Cardiac muscle cell (in vitro differentiated cells and primary cell): Measurements from ENCODE around the gene ALDOB. TPM values are rescaled to one million over a fixed set of nuclear protein-coding genes. Genes with fewer than 3 reads are reported as not detected.
A peak's percentile ranks its signal among the peaks of the same experiment; 100 is the strongest.

ENCODE experiments used
- DNase-seq, 2 donors: peaks; one replicate each; pipeline versions ENCODE4 v3.0.0 to v3.0.0-alpha.2; 2010 to 2017; ENCODE audit warnings: low read depth in 1 of 2, low spot score in 1 of 2
- H3K27ac ChIP-seq: fragments of 200-600 bp; sonication (generic); 2 replicates; pipeline ENCODE4 v1.5.1; 2016
- H3K27me3 ChIP-seq: fragments of 200-600 bp; sonication (generic); 2 replicates; pipeline ENCODE4 v1.6.0; 2016; ENCODE audit warnings: control low read depth
- H3K36me3 ChIP-seq: fragments of 200-600 bp; sonication (generic); 2 replicates; pipeline ENCODE4 v1.5.1; 2016; ENCODE audit warnings: control low read depth
- H3K4me1 ChIP-seq: fragments of 200-600 bp; sonication (generic); 2 replicates; pipeline ENCODE4 v1.8.1; 2017; ENCODE audit warnings: low read depth, mild to moderate bottlenecking, mixed run types
- H3K4me3 ChIP-seq: fragments of 200-600 bp; sonication (generic); 2 replicates; pipeline ENCODE4 v1.5.1; 2016; ENCODE audit warnings: mild to moderate bottlenecking
- H3K9me3 ChIP-seq: fragments of 200-600 bp; sonication (generic); 2 replicates; pipeline ENCODE4 v1.5.1; 2017; ENCODE audit warnings: low read depth, mild to moderate bottlenecking, control low read depth
- polyA plus RNA-seq: library from polyadenylated mRNA; unstranded; fragments of >200 nt; fragmentation: Nextera tagmentation; extraction: Ambion mirVana; gene quantifications from 2 replicates; pipeline ENCODE4 v1.2.1, GENCODE V29; 2016
- total RNA-seq: library from RNA; depleted of rRNA; stranded (reverse); fragments of >200 nt; gene quantifications from 2 replicates; pipeline ENCODE4 v1.2.3, GENCODE V29; 2016
- TF ChIP-seq, protein P1 (sequence below): IDR thresholded peaks from 2 replicates; pipeline ENCODE4 v1.5.1; 2012; ENCODE audit warnings: low read depth, mild to moderate bottlenecking, low read length

The ALDOB gene
- total and polyA plus RNA-seq, 2 experiments from 2014 or later = 0.26 TPM; not detected in 1

DNA sequence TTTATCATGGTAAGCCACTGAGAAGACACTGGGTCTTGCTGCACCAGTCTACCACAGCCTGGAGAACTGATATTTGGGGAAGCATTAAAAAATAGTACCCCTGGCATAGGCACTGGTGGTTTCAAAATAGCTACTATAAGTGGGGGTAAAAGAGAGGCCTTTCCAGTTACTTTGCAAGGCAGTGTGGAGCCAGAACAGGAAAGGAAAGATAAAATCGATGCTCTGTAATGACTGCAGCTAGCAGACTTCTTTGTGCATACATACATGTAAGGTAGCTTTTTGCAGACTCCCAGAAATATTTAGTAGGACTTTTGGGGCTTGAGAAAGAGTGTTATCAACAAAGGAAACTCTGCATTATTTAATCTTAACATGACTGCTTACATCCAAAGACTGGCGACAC lies 31.3 kb upstream of the ALDOB start:
- TF ChIP-seq, protein P1, sequence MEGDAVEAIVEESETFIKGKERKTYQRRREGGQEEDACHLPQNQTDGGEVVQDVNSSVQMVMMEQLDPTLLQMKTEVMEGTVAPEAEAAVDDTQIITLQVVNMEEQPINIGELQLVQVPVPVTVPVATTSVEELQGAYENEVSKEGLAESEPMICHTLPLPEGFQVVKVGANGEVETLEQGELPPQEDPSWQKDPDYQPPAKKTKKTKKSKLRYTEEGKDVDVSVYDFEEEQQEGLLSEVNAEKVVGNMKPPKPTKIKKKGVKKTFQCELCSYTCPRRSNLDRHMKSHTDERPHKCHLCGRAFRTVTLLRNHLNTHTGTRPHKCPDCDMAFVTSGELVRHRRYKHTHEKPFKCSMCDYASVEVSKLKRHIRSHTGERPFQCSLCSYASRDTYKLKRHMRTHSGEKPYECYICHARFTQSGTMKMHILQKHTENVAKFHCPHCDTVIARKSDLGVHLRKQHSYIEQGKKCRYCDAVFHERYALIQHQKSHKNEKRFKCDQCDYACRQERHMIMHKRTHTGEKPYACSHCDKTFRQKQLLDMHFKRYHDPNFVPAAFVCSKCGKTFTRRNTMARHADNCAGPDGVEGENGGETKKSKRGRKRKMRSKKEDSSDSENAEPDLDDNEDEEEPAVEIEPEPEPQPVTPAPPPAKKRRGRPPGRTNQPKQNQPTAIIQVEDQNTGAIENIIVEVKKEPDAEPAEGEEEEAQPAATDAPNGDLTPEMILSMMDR = no peak
- no peaks in the 10 kb centered on the region for H3K36me3 ChIP-seq
- no peak overlapping the region for H3K27ac ChIP-seq
- no peaks in the 10 kb centered on the region for H3K4me1 ChIP-seq
- H3K9me3 ChIP-seq = no peaks in the 10 kb centered on the region
- no peak overlapping the region for H3K4me3 ChIP-seq
- no peak for DNase-seq
- no peaks in the 10 kb centered on the region for H3K27me3 ChIP-seq

DNA sequence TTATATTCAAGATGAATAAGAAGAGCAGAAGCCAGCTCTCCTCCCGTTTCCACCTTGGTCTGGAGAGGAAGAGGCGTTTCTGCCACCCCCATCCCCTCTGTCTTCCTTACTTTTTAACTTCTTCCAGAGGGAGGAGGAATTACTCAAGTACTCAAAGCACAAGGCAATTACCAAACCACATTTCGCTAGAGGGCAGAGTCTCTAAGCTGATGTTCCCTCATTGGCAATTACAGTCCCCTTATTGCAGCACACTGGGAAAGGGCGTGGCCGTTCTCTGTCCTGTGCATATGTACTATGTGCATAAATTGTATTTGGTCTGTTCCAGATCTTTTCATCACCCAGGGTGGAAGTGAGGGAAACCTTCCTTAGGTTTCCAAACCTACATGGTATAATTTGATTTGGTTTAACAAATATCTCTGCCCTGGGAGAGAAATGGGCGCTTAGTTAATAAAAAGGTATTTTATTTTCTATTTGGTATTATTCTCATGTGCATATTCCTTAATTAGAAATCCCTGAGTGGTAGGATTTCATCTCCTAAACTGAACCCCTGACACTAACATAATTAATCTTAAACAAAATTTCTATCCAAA lies 29.8 kb upstream of the ALDOB start:
- Histone ChIP-seq H3K27me3 (no peaks in the 10 kb centered on the region), H3K4me3 (no peak overlapping the region), H3K27ac (no peak overlapping the region), H3K4me1 (no peaks in the 10 kb centered on the region), H3K9me3 (no peaks in the 10 kb centered on the region), H3K36me3 (no peaks in the 10 kb centered on the region)
- DNase-seq = peak; percentile 48 to 72
- TF ChIP-seq, protein P1 = peak; percentile 50

GRCh38 chr9:101463397-101463796 lies 27.8 kb upstream of the ALDOB start:
- TF ChIP-seq, protein P1 = no peak
- no peaks in the 10 kb centered on the region for H3K27me3 ChIP-seq
- peak in 1 of 2 donors; percentile 62 for DNase-seq
- no peaks in the 10 kb centered on the region for H3K4me1 ChIP-seq
- no peak overlapping the region for H3K27ac ChIP-seq
- no peaks in the 10 kb centered on the region for H3K9me3 ChIP-seq
- no peaks in the 10 kb centered on the region for H3K36me3 ChIP-seq
- no peak overlapping the region for H3K4me3 ChIP-seq

- no peak overlapping the region for H3K27ac ChIP-seq
Measured at GRCh38 chr9:101462558-101462957, 27.0 kb upstream of the ALDOB start.

DNA sequence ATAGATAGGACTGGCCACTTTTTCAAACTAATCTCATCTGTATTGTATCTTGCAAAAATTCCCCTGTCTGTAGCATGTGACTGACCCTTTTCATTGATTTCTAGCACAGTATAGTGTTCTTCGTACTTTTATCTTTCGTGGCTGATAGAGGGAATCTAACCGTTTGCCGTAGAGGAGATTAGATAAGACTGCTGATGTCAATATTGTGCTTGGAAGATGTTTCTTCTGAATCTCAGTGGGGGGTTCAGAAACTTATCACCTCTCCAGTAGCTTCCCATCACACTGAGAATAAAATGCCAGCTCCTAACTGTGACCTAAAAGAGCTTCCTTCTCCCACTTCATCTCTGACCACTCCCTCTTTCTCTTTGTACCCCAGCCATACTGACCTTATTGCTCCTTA lies 25.4 kb upstream of the ALDOB start:
- no peaks in the 10 kb centered on the region for H3K36me3 ChIP-seq
- no peak overlapping the region for H3K27ac ChIP-seq
- no peak for DNase-seq
- no peaks in the 10 kb centered on the region for H3K9me3 ChIP-seq
- no peaks in the 10 kb centered on the region for H3K4me1 ChIP-seq
- no peaks in the 10 kb centered on the region for H3K27me3 ChIP-seq
- H3K4me3 ChIP-seq = no peak overlapping the region
- TF ChIP-seq, protein P1 = no peak

More at GRCh38 chr9:101462558-101462957, 27.0 kb upstream of the ALDOB start:
- Histone ChIP-seq H3K4me1 (no peaks in the 10 kb centered on the region), H3K27me3 (no peaks in the 10 kb centered on the region), H3K36me3 (no peaks in the 10 kb centered on the region), H3K9me3 (no peaks in the 10 kb centered on the region), H3K4me3 (no peak overlapping the region)
- TF ChIP-seq, protein P1 = no peak
- peak; percentile 4 to 53 for DNase-seq
